ENCODE data around the gene ZNF526. TPM values are rescaled to one million over a fixed set of nuclear protein-coding genes. Genes with fewer than 3 reads are reported as not detected.
A peak's percentile ranks its signal among the peaks of the same experiment; 100 is the strongest.

ZNF526 gene
- polyA plus RNA-seq, 1 experiment, result 5.9 TPM

- ChIA-PET POLR2A (interaction anchor here (0.5 to 0.6 kb wide), 3 partner anchors 10 to 249 kb away, joined by 3 to 11 read pairs (median 5); partner anchors contain the start of gene GSK3A), CTCF (interaction anchor here (0.9 to 4.2 kb wide), 5 partner anchors 9 to 27 kb away, joined by 3 to 20 read pairs (median 9); partner anchors contain the start of gene GSK3A)
- H3K36me3 ChIP-seq (ENCODE audit: control insufficient read depth, insufficient read depth, low read length), result peaks cover 22% of the 10 kb centered on the region
- H3K27me3 ChIP-seq (ENCODE audit: control insufficient read depth, insufficient read depth, low read length), result no peaks in the 10 kb centered on the region
- no peak for DNase-seq (ENCODE audit: low read depth)
- H3K4me3 ChIP-seq (ENCODE audit: low read depth, low read length), result peak overlapping the region; percentile 87
- no peak for TF ChIP-seq CTCF (IDR thresholded peaks at IDR 0.05; ENCODE audit: insufficient read depth, low read depth, low read length)
These were observed 50.4 kb downstream of the ZNF526 start for GRCh38 chr19:42270346-42271044.

- Histone ChIP-seq H3K36me3 (ENCODE audit: control insufficient read depth, insufficient read depth, low read length) (peaks cover 22% of the 10 kb centered on the region), H3K4me3 (ENCODE audit: low read depth, low read length) (peak overlapping the region; percentile 87), H3K27me3 (ENCODE audit: control insufficient read depth, insufficient read depth, low read length) (no peaks in the 10 kb centered on the region)
- POLR2A ChIA-PET, result interaction anchor here (0.6 kb wide), 1 partner anchor 249 kb away, joined by 11 read pairs; no protein-coding TSS in a partner anchor
- CTCF ChIA-PET, result interaction anchor here (0.9 to 4.2 kb wide), 5 partner anchors 9 to 27 kb away, joined by 3 to 20 read pairs (median 9); partner anchors contain the start of gene GSK3A
- DNase-seq (ENCODE audit: low read depth), result no peak
- TF ChIP-seq CTCF (IDR thresholded peaks at IDR 0.05; ENCODE audit: insufficient read depth, low read depth, low read length), result no peak
These were observed 50.9 kb downstream of the ZNF526 start for GRCh38 chr19:42271045-42271419.

- Histone ChIP-seq H3K36me3 (ENCODE audit: control insufficient read depth, insufficient read depth, low read length) (peaks cover 22% of the 10 kb centered on the region), H3K4me3 (ENCODE audit: low read depth, low read length) (no peak overlapping the region), H3K27me3 (ENCODE audit: control insufficient read depth, insufficient read depth, low read length) (no peaks in the 10 kb centered on the region)
- POLR2A ChIA-PET, result no interaction called here
- DNase-seq (ENCODE audit: low read depth), result no peak
- CTCF ChIA-PET, result interaction anchor here (4.2 kb wide), 1 partner anchor 26 kb away, joined by 20 read pairs; no protein-coding TSS in a partner anchor
- TF ChIP-seq CTCF (IDR thresholded peaks at IDR 0.05; ENCODE audit: insufficient read depth, low read depth, low read length), result no peak
These were observed 51.9 kb downstream of the ZNF526 start for GRCh38 chr19:42271861-42272534.

- ChIA-PET CTCF (interaction anchor here (4.2 kb wide), 1 partner anchor 26 kb away, joined by 20 read pairs; no protein-coding TSS in a partner anchor), POLR2A (no interaction called here)
- DNase-seq (ENCODE audit: low read depth), result no peak
- H3K27me3 ChIP-seq (ENCODE audit: control insufficient read depth, insufficient read depth, low read length), result no peaks in the 10 kb centered on the region
- H3K36me3 ChIP-seq (ENCODE audit: control insufficient read depth, insufficient read depth, low read length), result peaks cover 22% of the 10 kb centered on the region
- no peak overlapping the region for H3K4me3 ChIP-seq (ENCODE audit: low read depth, low read length)
- TF ChIP-seq CTCF (IDR thresholded peaks at IDR 0.05; ENCODE audit: insufficient read depth, low read depth, low read length), result no peak
These were observed 52.4 kb downstream of the ZNF526 start for GRCh38 chr19:42272535-42272897.

- DNase-seq (ENCODE audit: low read depth), result no peak
- Histone ChIP-seq H3K4me3 (ENCODE audit: low read depth, low read length) (no peak overlapping the region), H3K27me3 (ENCODE audit: control insufficient read depth, insufficient read depth, low read length) (no peaks in the 10 kb centered on the region), H3K36me3 (ENCODE audit: control insufficient read depth, insufficient read depth, low read length) (peaks cover 22% of the 10 kb centered on the region)
- ChIA-PET CTCF (interaction anchor here (4.2 kb wide), 1 partner anchor 27 kb away, joined by 20 read pairs; no protein-coding TSS in a partner anchor), POLR2A (no interaction called here)
- no peak for TF ChIP-seq CTCF (IDR thresholded peaks at IDR 0.05; ENCODE audit: insufficient read depth, low read depth, low read length)
These were observed 52.9 kb downstream of the ZNF526 start for GRCh38 chr19:42272989-42273406.
